GM18511 (cell line): Measurements from ENCODE around the gene WDR6.

Source experiments
- ATAC-seq: cut with Tn5 transposase; IDR thresholded peaks from one replicate; pipeline ENCODE4 v1.9.1; 2021; ENCODE audit warnings: mild to moderate bottlenecking, moderate library complexity; ENCODE audit not compliant: unreplicated experiment

The WDR6 gene

DNA sequence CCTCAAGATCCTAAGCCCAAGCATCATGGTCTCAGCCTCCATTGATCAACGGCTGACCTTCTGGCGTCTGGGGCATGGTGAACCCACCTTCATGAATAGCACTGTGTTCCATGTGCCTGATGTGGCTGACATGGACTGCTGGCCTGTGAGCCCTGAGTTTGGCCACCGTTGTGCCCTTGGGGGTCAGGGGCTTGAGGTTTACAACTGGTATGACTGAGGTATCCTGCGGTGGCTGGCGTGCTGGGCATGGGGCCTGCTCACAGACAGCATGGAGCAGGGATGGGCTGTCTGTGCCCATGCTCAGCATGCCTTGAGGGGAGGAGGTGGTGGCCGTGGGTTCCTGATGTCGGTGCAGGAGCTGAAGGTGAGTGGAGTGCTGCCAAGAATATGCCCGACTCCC, 7.9 kb downstream of the WDR6 start:
- ATAC-seq: no peak

GRCh38 chr3:49015765-49016164, 8.6 kb downstream of the WDR6 start:
- no peak for ATAC-seq

DNA sequence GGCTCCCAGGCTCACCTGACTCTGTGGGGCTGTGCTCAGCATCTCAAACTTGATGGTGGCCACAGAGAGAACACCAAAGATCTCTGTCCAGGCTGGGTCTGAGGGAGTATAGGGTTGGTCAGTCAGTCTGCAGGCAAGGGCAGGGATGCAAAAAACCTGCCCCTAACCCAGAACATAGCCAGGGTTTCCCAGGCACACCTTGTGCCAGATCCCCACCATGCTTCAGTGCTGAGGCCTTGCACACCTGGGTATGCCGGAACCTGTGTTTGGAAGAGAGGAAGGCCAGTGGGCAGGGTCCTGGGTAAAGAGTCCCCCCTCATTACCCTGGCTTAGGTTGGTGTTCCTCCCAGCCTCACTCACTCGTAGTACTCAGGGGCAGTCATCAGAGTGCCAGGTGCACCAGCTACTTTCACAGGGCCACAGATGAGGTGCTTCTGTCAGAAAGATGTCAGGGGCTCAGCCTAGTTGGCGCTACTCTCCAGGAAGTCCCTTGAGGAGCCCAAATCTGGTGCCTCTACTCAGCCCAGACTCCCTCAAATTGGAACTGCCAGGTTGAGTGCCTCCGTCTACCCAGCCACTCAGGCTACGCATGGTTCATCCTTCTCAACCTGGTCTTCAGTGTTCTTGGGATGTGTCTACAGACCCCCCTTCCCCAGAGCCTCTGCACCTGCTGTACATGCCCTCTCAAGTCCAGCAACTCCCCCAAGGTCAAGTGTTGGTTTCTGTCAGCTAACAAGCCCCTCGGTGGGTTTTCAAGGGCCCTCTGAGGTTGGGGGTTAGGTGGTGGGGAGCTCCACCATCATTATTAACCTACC, 9.4 kb downstream of the WDR6 start:
- no peak for ATAC-seq

DNA sequence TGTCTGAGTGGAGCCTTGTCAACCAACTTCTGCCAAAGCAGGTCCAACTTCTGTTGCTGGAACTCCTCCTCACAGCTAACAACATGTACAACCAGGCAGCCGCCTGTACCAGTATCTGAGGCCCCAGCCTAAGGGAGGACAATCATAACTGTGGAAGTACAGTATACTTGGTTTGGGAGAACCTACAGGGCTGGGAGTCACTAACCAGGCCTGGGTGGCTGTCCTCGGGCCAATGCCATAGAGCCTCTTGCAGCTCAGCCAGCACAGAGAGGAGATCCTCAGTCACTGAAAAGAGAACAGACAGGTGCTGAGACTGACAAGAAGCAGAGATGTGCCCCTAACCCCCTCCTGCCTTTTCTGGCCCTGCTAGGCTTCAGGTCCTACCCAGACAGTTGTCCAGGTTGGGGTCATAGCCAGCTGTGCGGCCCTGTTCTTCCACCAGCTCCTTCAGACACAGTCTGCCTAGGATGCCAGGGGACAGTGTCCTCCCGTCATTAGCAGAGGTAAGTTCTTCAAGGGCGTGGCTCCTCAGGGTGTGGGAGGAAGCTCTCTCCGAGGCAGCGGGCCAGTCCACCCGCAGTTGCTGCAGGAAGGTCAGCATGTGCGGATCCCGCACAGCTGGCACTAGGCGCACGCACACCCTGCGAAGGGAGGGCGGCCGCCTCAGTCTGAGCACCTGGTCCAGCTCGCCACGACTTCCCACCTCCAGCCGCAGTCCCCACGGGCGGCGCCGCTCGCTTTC, 10.2 kb downstream of the WDR6 start:
- ATAC-seq: no peak

DNA sequence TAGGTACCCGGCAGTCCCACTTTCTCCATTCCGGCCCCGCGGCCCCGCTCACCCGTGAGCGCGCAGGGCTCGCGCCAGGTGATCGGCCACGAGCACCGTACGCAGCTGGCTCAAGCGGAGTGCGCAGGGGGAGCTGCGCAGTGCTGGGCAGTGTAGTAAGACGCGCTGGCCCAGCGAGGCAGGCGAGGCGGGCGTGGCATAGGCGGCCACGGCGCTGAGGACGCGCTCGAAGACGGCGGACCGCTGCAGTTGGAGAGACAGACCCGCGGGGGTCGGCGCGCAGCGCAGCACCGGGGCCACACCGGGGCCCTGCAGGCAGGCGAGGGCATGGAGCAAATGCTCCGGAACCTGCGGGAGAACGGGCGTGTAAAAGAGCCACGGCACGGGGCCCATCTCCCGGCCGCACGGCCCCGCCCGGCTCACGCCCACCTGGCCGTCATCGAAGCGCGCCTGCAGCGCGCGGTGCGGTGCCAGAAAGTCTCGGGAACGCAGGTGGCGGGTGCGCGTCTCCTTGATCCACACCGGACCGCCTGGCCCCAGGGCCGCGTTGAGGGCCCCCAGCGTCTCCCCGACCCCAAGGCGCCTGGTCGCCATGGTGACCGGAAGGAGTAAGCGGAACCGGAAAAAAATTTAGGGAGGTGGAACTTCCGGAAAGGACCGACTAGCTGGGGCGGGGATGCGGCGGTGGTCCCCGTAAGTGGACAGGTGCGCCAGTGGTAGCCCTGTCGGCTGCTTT, 10.9 kb downstream of the WDR6 start, which contains the start of gene DALRD3:
DALRD3 (minus strand) TSS at position 610 of the 736 bp plus-strand sequence; CDS start at position 594, 16 bp downstream.
- ATAC-seq: no peak

- no peak for ATAC-seq
Observed at GRCh38 chr3:49018707-49019006, 11.5 kb downstream of the WDR6 start.

DNA sequence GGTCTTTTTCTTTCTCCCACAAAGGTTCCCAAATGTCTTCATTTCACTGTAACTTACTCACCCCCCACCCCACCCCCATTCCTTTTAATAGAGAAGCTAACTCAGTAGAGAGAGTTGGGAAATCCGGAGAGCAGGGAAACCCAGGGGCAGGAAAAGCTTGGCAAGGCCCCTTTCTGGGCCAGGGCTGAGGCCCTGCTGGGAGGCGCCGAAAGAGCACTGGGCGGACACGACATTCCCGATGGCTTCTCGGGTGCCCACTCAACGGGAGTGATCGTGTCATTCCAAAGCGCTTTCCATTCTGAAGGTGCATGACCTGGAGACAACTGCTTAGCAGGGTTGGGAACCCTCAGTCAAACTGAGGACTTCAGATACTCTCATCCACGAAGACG, 12.7 kb downstream of the WDR6 start:
- ATAC-seq: no peak

DNA sequence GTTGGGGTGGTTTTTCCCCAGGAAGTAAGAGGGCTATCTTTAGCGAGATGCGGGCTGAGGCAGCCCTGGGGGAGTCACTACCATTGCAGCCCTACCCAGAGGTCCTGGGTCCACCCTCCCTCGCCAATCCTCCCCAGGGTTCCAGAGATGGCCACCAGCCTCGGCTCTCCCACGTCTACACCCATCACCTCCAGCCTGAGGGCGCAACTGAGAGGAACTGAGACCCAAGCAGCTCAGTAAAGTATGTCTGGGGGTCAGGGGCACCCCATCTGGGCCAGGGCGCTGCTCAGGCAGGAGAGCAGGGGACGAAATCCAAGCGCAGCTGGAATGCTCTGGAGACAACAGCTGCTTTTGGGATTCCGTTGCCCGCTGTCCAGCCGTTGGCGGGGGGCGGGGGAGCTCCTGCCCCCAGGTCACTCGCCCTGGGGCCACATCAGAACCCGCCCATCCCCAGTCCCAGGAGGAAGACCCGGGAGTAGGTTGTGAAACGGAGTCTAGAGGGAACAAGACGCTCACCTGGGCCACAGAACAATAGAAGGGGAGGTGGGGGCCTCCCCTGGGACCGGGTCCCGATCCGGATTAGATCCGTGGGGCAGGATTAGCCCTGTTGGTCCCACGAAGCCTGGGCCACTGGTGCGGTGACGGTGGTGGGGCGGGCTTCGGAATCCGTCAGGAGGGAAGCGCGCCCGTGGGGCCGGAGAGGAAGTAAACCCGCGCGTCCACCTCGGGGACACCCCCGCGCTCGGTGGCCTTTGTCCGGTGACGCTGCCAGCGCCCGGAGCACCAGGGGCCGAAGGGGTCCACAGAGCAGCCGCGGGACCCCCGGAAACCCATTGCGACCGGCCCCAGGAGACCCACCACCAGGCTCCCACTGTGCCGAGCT, 13.4 kb downstream of the WDR6 start:
- peak; percentile 0 for ATAC-seq

DNA sequence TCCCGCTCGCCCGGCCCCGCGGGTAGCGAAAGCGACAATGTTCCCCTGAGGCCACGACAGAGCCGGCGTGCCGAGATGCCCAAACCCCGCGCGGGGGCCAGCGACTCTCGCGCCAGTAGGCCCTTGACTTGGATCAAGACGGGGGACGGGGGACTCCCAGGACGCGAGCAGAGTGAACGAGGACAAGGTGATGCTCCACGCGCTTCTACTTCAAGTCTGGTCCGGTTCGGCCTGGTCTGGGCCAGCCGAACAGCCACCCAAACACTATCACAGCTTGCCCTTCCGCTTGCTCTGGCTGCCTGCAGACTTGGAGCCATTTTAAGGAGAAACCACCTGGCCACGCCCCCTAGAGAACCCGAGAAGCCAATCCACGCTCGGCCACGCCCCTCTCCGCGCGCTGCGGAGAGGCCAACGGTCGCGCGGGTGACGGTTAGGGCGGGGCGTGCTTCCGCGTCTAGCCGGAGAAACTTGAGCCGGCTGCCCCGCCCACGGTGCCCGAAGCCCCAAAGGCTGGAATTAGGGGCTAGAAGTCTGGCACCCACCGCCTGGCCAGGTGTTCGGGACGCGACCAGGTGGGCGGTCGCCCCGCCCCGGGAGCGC, 14.1 kb downstream of the WDR6 start:
- peak; percentile 59 for ATAC-seq

GRCh38 chr3:49021813-49022687, 14.9 kb downstream of the WDR6 start, which contains the start of gene NDUFAF3:
TSS of gene NDUFAF3 (plus strand) at chr3:49022121. CDS start at chr3:49022145, 24 bp downstream.
- peak; percentile 66 for ATAC-seq

DNA sequence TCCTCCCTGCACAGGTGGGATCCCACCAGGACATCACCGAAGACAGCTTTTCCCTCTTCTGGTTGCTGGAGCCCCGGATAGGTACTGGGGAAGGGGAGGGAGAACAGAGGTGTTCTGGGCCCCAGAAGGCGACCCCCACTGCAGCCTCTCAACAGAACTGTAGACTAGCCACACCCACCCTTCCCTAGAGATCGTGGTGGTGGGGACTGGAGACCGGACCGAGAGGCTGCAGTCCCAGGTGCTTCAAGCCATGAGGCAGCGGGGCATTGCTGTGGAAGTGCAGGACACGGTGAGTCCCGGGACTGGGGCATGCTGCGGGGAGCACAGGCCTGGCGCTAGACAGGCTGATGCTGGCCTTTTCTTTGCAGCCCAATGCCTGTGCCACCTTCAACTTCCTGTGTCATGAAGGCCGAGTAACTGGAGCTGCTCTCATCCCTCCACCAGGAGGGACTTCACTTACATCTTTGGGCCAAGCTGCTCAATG, 15.5 kb downstream of the WDR6 start:
- no peak for ATAC-seq

DNA sequence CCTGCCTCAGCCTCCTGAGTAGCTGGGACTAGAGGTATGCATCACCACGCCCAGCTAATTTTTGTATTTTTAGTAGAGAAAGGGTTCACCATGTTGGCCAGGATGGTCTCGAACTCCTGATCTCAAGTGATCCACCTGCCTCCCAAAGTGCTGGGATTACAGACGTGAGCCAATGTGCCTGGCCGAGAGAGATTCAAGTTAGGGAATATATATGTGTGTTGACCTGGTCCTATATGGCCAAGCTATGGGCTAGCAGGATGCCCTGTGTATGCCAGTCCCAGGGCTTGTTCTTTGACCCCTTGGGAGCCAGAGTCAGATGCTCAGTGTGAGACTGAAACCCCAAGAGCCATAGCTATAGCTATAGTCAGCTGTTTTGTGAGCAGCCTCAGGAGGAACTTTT, 16.6 kb downstream of the WDR6 start:
- no peak for ATAC-seq

DNA sequence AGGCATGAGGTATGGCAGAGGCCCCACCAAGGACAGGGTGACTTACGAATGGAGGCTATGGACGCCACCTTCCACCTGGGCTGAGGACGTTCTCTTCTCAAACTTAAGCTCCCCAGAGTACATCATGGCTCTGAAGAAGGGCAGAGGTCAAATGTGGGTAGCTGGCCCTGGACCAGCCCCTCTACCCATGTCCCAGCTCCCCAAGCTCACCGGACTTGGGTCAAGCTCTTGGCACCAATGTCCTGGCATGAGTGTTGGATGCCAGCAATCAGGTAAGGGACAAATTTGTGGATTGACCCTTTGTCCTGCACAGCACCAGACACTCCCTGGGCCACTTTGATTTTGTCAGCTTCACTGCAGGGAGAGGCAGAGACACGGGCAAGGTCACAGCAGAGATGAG, 17.3 kb downstream of the WDR6 start:
- ATAC-seq: no peak

DNA sequence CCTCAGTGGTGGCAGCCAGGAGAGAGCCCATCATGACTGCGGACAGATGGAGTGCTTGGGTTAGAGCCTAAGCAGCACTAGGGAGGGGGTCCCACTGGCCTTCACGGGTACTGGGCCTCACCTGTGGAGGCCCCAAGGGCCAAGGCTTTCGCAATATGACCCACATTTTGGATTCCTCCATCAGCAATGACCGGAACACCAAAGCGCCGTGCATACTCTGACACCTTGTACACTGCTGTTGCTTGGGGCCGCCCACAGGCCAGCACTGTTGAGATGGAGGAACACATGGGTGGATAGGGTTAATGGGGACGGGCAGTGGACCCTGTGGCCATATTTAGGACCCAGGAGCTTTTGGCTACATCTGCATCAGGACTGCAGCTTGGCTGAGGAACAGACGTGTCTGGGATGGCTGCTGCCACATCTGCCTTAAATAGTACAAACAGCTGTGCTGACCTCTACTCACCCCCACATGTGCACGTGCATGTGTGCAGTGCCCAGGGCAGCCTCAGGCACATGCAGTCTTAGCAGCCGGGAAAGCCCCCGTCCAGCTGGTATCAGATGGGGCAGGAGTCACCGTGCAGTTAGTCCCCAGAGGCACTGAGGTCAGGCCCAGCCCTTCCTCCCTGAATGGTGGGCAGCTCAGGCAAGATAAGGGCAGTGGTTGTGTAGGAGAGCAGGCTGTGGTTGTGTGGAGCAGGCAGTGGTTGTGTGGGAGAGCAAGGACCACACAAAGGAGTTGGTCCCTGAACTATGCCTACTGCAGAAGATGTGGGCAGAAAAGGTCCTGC, 18.0 kb downstream of the WDR6 start:
- ATAC-seq: no peak

DNA sequence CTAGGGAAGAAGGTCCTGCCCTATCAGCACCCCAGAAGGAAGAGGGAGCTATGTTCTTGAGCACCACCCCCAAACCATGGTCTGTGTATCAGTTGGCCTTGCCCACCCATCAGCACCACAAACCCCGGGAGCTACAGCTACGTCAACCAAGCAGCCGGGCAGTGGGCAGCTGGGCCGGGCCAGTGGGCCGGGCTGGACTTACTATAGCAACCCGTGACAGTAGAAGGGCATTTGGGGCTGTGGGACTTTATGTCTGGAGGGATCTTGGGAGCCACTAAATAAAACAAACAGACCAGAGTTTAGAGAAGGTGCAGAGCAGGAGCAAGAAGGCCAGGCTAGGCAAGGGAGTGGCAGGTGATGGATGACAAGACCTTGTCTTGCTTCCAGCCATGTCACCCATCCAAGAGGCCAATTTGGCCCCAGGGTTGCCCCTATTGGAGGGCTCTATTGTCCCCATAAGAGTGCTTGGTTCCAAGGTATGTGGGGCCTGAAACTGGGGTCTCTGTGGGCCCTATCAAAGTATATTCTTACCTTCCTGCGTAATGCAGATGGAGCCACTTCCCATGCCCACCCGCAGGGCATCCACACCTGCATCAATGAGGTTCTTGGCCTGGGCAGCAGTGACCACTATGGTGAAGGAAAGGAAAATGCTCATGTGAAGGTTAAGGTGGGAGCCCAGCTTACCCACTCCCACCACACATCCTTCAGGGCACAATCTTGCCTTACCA, 18.8 kb downstream of the WDR6 start:
- no peak for ATAC-seq

DNA sequence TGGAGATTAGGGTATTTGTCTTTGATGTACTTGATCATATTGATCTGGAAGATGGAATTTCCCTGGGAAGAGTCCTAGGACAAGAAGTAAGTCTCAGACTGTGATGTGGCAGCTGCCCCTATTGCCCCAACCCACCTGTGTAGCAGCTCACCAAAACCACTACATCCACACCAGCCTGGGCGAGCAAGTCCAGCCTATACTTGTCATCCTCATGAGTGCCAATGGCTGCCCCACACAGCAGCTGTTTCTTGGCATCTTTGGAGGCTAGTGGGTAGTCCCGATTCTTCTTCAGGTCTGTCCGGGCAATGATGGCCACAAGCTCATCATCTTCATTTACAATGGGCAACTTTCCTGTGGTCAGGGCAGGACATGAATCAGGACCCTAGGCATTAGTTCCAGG, 19.3 kb downstream of the WDR6 start:
- ATAC-seq: no peak

- no peak for ATAC-seq
Observed at GRCh38 chr3:49027634-49028033, 20.4 kb downstream of the WDR6 start.

GRCh38 chr3:49028298-49028672, 21.1 kb downstream of the WDR6 start:
- no peak for ATAC-seq
